Activated T-cell treated with anti-CD3 and anti-CD28 coated beads, Interleukin-2, amount 50 U/mL, for 1 hour (primary cell): ENCODE results near the gene CKAP2L.

Source experiments
- DNase-seq: peaks from one replicate; pipeline ENCODE4 v3.0.0-alpha.2; 2020

Gene CKAP2L

DNA sequence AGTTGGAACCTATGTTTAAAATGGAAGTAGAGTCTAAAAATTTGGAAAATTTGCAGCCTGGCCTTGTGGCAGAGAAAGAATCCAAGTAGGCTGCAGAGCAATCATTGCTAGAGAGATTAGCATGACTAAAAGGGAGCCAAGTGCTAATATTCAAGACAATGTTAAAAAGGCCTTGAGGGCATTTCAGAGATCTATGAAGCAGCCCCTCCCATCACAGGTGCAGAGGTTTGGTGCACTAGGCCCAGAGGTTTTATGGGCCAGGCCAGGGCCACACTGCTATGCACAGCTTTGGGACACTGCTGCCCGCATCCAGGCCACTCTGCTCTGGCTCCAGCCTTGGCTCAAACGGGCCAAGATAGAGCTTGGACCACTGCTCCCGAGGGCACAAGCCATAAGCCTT, 26.6 kb upstream of the CKAP2L start:
- DNase-seq, result no peak

DNA sequence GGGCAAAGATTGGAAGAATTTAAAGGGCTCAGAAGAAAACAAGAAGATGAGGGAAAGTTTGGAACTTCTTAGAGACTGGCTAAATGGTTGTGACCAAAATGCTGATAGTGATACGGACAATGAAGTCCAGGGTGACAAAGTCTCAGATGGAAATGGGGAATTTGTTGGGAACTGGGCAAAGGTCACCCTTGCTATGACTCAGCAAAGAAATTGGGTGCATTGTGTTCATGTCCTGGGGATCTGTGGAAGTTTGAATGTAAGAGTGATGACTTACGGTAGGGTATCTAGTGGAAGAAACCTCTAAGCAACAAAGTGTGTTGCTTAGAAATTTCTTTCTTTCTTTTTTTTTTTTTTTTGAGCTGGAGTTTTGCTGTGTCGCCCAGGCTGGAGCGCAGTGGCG, 25.9 kb upstream of the CKAP2L start:
- no peak for DNase-seq

DNA sequence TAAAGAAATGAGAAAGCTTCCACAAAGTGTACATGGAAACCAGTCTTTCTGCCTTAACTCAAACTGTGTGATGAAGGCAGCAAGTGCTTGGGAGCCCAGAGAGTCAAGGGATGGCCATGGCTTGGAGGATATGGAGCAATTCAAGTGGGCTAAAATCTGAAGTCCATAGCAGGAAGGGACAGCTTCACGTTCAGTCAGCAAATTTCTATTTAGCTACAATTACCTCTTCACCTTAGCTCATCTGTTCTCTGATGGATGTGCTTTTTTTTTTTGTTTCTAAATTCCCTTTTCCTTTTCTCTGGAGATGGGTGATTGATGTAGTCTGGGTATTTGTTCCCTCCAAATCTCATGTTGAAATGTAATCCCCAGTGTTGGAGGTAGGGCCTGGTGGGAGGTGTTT, 24.8 kb upstream of the CKAP2L start:
- no peak for DNase-seq

DNA sequence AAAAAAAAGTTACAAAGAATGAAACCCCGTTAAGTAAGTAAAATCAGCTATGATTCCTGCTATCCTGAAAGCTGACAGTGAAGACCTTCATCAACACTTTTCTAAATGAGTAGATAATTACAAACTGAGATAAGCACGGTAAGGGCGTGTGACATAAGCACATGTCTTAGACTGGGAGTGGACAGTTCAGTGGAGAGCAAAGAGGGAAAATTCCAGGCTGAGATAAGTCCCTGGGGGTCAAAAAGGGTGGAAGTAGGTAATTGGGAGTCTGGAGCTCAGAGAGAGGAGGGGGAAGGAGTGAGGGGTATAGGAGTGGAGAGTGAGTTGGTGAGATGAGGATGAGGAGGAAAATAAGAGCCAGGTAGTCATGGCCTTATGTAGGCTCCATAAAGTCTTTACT, 24.2 kb upstream of the CKAP2L start:
- DNase-seq, result no peak

DNA sequence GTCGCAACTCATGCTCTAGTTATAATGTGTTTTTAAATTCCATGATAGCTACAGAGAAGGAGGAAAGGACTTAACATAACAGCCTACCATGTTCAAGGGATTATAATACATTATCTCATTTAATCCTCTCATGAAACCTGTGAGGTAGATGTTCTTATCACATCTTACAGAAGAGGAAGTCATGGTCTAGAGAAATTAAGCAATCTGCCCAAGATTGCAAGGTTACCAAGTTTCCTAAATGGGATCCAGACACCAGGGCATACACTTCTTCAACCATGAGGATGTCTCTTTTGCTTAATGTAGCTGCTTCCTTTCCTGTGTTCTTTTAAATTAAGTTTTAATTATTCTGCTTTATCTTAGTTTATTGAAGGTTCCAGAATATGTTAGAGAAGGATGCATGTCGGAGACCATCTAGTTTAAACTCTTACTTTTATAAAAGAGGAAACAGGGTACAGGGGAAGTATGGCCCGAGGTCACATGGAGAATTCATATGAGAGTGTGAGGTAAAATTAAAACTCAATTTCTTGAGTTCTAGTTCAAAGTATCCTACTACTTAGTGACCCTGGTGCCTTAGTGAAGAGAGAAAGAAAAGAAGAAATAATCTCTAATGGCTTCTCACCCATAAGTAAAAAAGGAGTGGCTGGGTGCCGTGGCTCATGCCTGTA, 23.5 kb upstream of the CKAP2L start:
- no peak for DNase-seq

DNA sequence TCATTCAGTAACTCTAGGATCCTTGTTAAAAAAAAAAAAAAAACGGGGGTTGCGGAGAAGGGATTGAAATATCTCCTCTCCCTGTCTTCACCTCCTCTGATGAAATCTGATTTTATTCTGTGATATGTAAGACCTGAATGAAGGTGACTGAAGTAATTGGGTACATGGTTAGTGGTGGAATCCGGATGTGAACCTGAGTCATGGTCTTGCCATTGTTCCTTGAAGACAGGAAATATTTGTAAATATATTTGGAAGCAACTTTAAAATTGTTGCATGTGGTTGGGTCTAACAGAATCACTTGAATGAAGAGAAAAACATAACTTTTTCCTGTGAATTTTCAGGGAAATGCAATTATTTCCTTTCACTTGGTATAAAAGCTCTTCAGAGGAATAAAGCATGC, 22.9 kb upstream of the CKAP2L start:
- no peak for DNase-seq

DNA sequence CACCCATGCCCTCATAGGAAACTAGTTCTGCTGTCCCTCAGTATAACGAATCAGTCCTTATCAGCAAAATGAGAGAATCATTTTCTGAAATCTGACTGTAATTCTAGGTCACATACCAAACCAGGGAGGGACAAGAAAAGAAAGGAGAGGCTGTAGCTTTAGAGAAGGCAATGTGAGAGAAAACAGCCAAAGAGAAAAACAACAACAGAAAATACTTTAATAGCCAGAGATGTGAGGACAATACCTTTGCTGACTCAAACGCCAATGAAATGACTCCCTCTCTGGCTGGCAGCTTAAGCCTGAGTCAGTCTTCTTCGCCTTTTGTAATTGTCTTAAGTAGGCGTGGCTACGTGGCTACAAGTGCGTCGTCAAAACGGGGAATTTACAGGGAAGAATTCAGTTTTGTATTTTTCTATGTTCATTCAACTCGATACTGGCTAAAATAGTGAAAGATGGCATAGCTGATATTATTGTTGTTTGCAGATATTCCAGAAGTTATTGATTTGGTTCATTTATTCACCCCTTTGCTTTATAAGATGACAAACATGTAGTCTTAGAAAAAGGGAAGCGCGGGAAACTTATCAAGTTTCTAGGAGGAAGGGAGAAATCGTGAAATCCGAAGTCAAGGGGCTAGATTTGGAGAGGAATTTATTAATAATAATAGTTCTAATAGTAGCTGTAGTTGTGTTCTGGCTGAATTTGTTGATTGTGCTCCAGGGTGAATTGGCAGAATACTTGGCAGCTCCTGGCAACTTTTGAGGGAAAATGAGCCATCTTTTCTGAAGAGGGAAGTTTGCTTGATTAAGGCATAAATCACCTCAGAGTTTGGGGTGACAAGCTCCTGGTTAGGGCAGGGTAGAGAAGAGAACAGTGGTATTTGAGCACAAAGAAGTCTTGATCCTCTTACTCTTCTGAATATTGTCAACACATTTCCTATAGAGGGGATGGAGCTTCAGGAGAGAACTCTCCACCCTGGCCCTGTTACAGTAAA, 20.1 kb upstream of the CKAP2L start, which contains the start of gene IL1A:
TSS of gene IL1A (minus strand) at position 295 of the 991 bp plus-strand sequence. CDS start 723 bp downstream, outside the sequence.
- DNase-seq, result no peak

DNA sequence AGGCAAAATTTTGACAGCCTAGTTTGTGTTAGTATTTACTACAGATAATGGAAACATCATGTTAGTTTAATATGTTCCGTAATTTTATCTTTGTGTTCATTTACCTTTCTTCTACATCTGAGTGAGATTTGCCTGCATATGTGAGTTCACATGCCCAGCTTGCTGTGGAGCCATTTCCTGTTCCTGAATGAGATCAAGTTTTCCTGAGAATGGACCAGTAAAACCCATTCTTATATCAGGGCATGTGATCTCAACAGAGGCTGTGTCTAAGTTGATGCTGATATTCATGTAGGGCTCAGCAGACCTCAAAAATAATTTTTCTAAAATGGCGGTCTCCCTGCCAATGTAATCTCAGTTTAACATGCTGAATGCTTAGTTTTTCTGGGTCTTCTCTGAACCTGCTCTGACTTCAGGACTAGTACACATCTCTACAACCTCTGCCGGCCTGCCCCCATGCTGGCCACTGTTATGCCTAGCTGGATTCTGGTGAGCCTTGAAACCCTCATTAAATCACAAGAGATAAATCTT, 18.8 kb upstream of the CKAP2L start:
- DNase-seq, result no peak

DNA sequence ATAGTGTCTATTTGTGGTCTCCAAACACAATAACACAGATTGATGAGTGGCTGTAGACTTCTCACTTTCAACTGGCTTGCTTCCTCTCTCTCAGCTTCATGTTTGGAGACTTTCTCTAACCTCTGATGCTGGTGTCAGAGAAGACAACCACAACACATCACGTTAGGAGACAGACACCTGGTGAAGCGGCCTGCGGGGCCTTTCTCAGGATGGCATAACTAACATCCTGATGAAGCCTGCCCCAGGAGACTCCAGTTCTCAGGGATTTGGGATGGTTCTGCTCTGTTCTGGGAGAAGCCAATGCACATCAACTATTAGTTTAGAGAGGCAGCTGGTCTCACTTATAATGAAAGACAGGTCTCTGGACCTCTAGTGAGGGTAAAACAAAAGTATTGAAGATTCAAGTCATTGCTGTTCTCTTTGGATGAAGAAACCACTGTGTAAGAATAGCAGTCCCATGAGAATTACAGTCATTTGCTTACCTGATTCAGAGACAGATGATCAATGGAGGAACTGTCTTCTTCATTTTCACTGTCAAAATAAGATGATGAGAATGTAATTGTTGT, 17.9 kb upstream of the CKAP2L start:
- DNase-seq, result no peak

DNA sequence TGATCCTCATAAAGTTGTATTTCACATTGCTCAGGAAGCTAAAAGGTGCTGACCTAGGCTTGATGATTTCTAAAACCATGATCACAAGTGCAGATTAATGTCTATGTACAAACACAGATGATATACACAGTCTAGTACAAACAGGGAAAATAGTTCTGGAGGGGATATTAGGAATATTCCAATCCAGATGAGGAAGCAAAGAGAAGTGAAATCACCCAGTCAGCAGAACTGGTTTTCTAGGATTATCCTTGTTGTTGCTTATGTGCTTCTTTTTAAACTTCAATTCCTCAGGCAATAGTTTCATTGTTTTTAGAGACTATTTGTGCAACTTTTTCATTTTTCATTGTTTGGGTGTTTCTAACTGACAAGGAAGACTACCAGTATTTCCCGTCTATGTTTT, 15.2 kb upstream of the CKAP2L start:
- no peak for DNase-seq

DNA sequence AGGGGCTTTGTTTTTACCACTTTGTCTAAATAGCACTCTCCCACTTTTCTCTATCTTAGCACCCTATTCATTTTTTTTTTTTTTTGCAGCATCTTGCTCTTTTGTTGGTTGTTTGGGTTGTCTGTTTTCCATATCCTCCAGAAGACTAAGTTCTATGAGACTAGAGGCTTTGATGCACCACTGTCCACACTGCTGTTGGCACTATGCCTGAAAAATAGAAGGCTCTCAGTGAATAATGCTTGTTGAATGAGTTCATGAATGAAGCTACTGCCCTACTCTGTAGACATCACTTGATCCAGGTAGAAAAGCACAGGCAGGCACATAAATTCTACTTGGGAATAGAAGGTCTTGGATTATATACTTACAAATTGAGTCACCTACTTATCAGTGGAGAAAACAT, 12.6 kb upstream of the CKAP2L start:
- no peak for DNase-seq

DNA sequence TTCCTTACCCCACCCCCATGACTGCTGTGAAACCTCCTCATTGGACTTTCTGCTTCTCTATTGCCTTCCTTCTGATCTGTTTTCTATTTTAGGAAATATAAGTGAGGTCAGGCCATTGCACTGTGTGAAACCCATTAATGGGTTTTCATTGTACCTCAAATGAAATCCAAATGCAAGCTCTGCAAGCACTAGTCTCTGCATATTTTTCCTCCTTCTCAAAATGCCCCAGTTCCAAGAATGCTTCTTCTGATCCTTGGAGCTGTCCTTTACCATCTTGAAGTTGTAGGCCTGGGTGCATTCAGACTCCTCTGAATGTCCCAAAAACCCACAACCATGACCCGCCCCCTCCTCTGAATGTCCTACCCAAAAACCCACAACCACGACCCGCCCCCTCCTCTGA, 11.7 kb upstream of the CKAP2L start:
- DNase-seq, result no peak

DNA sequence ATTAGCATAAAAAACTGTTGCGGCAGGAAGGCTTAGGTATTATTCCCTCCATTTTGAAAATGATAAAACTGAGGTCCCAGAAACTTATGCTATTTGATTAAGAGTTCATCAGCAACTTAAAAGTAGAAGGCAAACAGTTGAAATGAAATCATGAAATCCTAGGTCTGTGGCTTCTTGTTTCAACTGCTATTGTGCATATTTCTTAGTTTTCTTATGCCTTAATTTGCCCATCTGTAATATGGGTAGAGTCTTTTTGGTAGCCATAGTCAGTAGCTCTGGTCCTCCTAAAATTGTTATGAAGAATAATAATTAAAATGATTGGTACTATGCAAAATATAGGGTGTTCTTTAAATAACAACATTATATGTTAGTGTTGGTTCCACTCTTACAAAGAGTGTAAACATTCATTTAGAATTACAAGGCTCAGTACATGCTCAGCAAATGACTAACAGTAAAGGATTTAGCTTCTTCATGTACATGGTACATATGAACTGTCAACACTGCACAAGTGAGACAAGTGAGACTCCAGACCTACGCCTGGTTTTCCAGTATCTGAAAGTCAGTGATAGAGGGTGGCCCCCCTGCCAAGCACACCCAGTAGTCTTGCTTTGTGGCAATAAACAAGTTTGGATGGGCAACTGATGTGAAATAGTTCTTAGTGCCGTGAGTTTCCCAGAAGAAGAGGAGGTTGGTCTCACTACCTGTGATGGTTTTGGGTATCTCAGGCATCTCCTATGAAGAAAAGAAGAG, 10.3 kb upstream of the CKAP2L start:
- no peak for DNase-seq

DNA sequence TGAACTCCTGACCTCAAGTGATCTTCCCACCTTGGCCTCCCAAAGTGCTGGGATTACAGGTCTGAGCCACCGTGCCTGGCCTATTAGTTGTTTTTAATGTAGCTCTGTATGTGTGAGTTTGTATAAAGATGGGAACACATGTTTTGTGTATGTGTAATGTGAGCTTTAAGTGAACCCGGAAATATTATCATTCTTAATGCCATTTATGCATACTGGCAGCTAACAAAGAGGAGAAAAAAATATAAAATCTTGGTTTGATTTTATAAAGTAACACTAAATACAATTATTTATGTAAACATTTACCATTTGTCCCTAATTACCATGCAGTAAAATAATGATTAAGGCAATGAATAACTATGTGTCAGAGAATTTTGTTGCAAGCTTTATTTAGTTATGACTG, 9.1 kb upstream of the CKAP2L start:
- DNase-seq, result no peak

DNA sequence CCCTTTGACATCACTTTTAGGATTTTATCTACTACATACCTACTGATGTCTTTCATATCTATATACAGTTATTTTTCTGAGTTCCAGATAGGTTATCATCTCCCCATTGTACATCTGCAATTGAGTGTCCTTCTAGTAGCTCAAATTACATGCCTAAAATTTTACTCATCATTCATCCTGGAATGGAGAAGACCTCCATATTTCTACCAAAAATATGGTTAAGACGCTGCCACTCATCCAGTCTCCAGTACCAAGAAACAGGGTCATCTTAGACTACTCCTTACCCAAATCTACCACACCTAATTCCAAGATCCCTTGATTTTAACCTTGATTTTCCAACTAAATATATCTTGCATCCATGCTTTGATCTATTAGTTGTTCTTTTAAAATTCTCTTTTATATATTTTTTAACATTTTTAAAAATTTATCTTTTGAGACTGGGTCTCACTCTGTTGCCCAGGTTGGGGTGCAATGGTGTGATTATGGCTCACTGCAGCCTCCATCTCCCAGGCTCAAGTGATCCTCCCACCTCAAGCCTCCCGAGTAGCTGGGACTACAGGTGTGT, 8.6 kb upstream of the CKAP2L start:
- DNase-seq, result no peak

DNA sequence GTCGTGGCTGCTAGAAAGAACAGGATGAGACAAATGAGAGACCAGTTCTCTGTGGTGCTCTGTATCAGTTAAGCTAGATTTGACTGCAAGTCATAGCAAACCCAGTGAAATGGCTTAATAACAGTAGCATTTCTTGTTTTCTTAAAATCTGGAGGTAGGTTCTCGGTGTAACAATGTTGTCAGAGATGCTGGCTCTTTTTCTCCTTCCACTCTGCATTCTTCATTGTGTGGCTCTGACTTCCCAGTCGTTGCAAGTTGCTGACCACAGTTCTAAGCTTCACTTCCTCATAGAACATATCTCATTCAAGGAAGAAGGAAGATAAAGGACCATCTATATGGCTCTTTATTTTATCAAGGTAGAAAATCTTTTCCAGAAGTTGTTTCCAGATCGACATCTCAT, 7.9 kb upstream of the CKAP2L start:
- no peak for DNase-seq

DNA sequence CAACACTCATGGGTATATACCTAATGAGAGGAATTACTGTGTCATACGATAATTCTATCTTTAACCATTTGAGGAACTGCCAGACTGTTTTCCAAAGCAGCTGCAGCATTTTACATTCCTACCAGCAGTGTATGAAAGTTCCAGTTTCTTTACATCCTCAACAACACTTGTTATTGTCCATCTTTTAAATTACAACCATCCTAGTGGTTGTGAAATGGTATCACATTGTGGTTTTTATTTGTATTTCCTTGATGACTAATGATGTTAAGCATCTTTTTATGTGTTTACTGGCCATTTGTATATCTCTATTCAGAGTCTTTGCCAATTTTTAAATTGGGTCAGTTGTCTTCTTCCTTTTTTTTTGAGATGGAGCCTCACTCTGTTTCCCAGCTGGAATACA, 4.0 kb upstream of the CKAP2L start:
- DNase-seq, result no peak

DNA sequence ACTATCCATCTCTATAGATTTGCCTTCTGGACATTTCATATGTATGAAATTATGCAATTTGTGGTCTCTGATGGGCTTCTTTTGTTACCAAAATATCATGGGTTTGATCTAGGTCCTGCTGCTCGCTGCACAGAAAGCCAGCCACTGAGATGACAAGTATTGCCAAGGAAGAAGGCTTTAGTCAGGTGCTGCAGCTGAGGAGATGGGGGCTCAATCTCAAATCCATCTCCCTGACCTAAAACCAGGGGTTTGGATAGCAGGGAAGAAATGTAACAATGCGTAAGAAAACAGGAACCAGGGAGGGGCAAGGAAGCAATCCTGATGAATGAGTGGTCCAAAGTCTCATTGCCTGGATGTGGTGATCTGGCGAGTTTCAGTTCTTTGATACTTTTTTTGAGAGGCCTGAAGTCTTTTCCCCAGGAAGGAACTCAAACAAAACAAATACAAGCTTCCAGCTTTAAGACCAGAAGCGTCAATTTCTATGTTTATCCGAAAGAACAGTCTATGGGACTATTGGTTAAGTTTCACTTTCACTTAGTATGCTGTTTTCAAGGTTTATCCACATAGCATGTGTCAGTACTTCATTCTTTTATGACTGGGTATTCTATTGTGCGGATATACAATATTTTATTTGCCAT, 3.4 kb upstream of the CKAP2L start:
- no peak for DNase-seq

DNA sequence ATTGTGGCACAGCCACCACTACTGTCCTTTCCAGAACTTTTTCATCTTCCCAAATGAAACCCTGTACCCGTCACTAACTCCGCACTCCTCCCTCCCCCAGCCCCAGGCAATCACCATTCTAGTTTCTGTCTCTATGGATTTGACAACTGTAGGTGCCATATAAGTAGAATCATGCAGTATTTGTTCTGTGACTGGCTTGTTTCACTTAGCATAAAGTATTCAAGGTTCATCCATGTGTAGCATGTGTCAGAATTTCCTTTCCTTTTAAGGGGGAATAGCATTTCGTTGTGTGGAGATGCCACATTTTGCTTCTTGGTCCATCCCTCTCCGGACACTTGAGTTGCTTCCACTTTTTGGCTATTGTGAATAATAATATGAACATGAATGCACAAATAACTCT, 842 bp upstream of the CKAP2L start:
- DNase-seq, result no peak

DNA sequence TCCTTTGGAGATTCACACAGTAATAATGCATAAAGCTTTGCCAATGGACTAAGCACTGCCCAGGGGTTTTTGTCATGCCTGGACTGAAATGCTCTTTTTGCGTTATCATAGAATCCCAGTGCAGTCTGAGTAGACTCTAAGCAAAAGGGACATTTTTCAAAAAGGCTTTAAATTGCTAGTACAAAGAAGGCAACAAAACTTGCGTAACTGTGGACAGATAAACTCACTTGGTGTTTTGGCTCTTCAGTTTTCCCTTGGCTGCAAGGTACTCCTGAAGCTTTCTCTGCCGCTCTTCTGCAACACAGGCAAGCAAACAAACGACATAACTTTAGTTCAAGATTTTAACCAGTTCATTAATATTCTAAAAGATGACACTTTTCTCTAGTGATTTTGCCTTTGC, 2.1 kb downstream of the CKAP2L start:
- no peak for DNase-seq

DNA sequence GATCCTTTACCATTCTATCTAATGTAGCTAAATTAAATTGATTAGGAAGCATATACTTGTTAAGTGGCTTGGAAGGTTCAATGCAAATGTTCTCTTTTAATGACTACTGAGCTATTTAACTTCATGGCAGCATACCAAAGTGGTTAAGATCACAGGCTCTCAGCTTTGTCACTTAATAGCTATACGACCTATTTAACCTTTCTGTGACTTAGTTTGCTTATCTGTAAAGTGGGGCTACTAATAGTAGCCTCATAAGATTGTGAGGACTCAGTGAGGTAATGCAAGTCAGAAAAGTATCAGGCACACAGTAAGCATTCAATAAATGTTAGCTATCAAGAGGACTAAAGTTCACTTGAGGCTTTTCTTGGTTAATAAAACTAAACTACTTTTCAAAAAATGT, 4.3 kb downstream of the CKAP2L start:
- DNase-seq, result no peak

DNA sequence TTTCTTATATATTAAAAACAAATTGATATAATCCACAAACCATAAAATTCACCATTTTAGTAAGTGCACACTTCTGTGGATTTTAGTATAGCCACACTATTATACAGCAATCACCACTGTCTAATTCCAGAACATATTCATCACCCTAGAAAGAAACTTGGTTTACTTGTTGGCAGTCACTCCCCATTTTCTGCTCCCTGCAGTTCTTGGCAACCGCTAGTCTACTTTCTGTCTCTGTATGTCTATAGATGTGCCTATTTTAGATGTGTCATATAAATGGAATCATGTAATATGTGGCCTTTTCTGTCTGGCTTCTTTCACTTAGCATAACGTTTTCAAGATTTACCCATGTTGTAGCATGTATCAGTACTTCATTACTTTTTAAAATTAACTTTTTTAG, 5.7 kb downstream of the CKAP2L start:
- no peak for DNase-seq
